T-cell (primary cell): ENCODE measurements around the gene CYSRT1. TPM values are rescaled to one million over a fixed set of nuclear protein-coding genes. Genes with fewer than 3 reads are reported as not detected.
A peak's percentile ranks its signal among the peaks of the same experiment; 100 is the strongest.

Experiments used
- ATAC-seq, 4 experiments: fragments of 200-7000 bp in 3 of 4; fragments of 150-1000 bp in 1 of 4; cut with Tn5 transposase; replicated peaks in 1 of 4; 1 replicate in 3 of 4; 2 replicates in 1 of 4; pipeline ENCODE4 v1.10.0; 2021; ENCODE audit warnings: moderate library complexity in 3 of 4, mild to moderate bottlenecking in 2 of 4, moderate number of reproducible peaks in 1 of 4
- CTCF ChIA-PET, 2 donors: fragments of 300-600 bp; sonication (Branson Sonifier 250); formaldehyde crosslinking; loops; one replicate each; lab custom pipeline; 2022; ENCODE audit warnings: antibody characterized with exemption in 2 of 2; lab: Charles Lee
- POLR2A ChIA-PET, 2 donors: fragments of 300-600 bp; sonication (Branson Sonifier 250); formaldehyde crosslinking; loops; one replicate each; lab custom pipeline; 2022; ENCODE audit warnings: antibody characterized with exemption in 2 of 2; lab: Charles Lee
- DNase-seq, 35 experiments: peaks; one replicate each; pipeline versions ENCODE4 v3.0.0 to v3.0.0-alpha.2; 2013 to 2023
- H3K27ac ChIP-seq: one replicate; pipeline ENCODE4 v1.5.1; 2013; ENCODE audit warnings: low read length
- H3K27me3 ChIP-seq, 2 experiments: replicated peaks in 1 of 2; 1 replicate in 1 of 2; 2 replicates in 1 of 2; pipeline versions ENCODE4 v1.6.1 to v1.7.0; 2013; ENCODE audit warnings: low read length in 1 of 2, mixed read lengths in 1 of 2; ENCODE audit not compliant: control insufficient read depth in 2 of 2, insufficient read depth in 2 of 2; ENCODE audit errors: extremely low read depth in 1 of 2
- H3K36me3 ChIP-seq, 2 donors: 1 replicate in 1 of 2; 2 replicates in 1 of 2; pipeline versions ENCODE4 v1.6.1 to v1.7.0; 2013; ENCODE audit warnings: low read length in 1 of 2; ENCODE audit not compliant: control insufficient read depth in 2 of 2, insufficient read depth in 1 of 2; ENCODE audit errors: extremely low read depth in 1 of 2
- H3K4me1 ChIP-seq, 2 experiments: 1 replicate in 1 of 2; 2 replicates in 1 of 2; pipeline versions ENCODE4 v1.6.1 to v1.7.0; 2013; ENCODE audit warnings: low read length in 2 of 2, mixed read lengths in 1 of 2; ENCODE audit not compliant: insufficient read depth in 2 of 2, control insufficient read depth in 1 of 2; ENCODE audit errors: extremely low read depth in 1 of 2
- H3K4me3 ChIP-seq, 2 donors: 1 replicate in 1 of 2; 2 replicates in 1 of 2; pipeline versions ENCODE4 v1.5.1 to v1.7.0; 2013; ENCODE audit warnings: mild to moderate bottlenecking in 2 of 2, low read length in 1 of 2, moderate library complexity in 1 of 2; ENCODE audit not compliant: control insufficient read depth in 1 of 2; ENCODE audit errors: extremely low read depth in 1 of 2
- H3K9me3 ChIP-seq: 2 replicates; pipeline ENCODE4 v1.7.0; 2013
- H3K27ac Mint-ChIP-seq, 2 donors: one replicate each; pipeline ENCODE4 v1.8.0; 2020 to 2021; ENCODE audit warnings: mild to moderate bottlenecking in 2 of 2, mixed read lengths in 2 of 2
- H3K27me3 Mint-ChIP-seq, 2 donors: one replicate each; pipeline ENCODE4 v1.8.0; 2021 to 2022; ENCODE audit warnings: mixed read lengths in 2 of 2
- H3K36me3 Mint-ChIP-seq: one replicate; pipeline ENCODE4 v1.8.0; 2021; ENCODE audit warnings: mixed read lengths
- H3K4me1 Mint-ChIP-seq, 3 donors: one replicate each; pipeline ENCODE4 v1.8.0; 2020 to 2022; ENCODE audit warnings: mixed read lengths in 3 of 3, mild to moderate bottlenecking in 1 of 3
- H3K4me3 Mint-ChIP-seq, 3 donors: one replicate each; pipeline ENCODE4 v1.8.0; 2020 to 2022; ENCODE audit warnings: mild to moderate bottlenecking in 3 of 3, mixed read lengths in 3 of 3, moderate library complexity in 3 of 3
- H3K9me3 Mint-ChIP-seq, 3 donors: one replicate each; pipeline ENCODE4 v1.8.0; 2020 to 2022; ENCODE audit warnings: mixed read lengths in 3 of 3
- WGBS: methylation state at CpG from one replicate; pipeline ENCODE4 v1.1.5; 2013; ENCODE audit warnings: missing lambda C conversion rate; ENCODE audit not compliant: insufficient coverage; 5-methylcytosine and 5-hydroxymethylcytosine counted together
- total RNA-seq, 35 experiments: library from RNA in 6 of 35; stranded (reverse) in 6 of 35; fragments of 120-200 nt in 1 of 35; gene quantifications; one replicate each; pipeline versions ENCODE4 v1.2.1 to v1.2.4 and lab custom pipeline; 2013 to 2026

CYSRT1 gene
- total RNA-seq, 5 donors from 2014 or later (not counting 1 experiment from before 2014, with no cell fraction given) = 0.32 to 0.58 (median 0.45) TPM; not detected in 1

DNA sequence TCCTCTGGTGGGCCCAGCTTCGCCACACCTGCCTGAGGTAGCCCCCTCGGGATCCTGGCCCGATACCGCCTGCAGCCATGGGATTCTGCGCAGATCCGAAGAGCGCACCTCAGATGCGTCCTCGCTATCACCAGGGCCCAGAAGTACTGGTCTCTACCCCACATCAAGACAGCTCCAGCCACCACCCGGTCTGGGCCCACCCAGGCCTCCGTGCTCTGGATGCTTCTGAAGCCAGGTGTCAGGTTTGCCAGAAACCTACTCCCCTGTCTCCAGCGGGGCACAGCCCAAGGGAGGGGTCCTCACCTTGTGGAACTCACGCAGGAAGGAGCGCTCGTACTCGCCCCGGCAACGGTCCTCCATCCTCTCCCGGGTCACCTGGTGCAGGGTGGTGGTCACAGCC lies 39.1 kb upstream of the CYSRT1 start:
- DNase-seq (no peak), ATAC-seq (no peak)
- Histone ChIP-seq H3K27ac (no peak overlapping the region), H3K9me3 (no peaks in the 10 kb centered on the region), H3K4me1 (peaks cover 13 to 54% of the 10 kb centered on the region in 2 experiments), H3K4me3 (no peak overlapping the region), H3K36me3 (peaks cover 12 to 65% of the 10 kb centered on the region in 2 donors), H3K27me3 (no peaks in the 10 kb centered on the region)
- peaks cover 22 to 46% (median 42%) of the 10 kb centered on the region in 3 donors for H3K4me1 Mint-ChIP-seq
- peak overlapping the region in 2 of 3 donors; percentile 50 to 88 for H3K4me3 Mint-ChIP-seq
- H3K9me3 Mint-ChIP-seq = no peaks in the 10 kb centered on the region
- ChIA-PET CTCF (no interaction called here), POLR2A (no interaction called here)
- peaks cover 21% of the 10 kb centered on the region for H3K36me3 Mint-ChIP-seq
- H3K27ac Mint-ChIP-seq = no peak overlapping the region
- 98% methylated on average over 15 of the region's 19 CpGs for WGBS
- no peaks in the 10 kb centered on the region for H3K27me3 Mint-ChIP-seq

DNA sequence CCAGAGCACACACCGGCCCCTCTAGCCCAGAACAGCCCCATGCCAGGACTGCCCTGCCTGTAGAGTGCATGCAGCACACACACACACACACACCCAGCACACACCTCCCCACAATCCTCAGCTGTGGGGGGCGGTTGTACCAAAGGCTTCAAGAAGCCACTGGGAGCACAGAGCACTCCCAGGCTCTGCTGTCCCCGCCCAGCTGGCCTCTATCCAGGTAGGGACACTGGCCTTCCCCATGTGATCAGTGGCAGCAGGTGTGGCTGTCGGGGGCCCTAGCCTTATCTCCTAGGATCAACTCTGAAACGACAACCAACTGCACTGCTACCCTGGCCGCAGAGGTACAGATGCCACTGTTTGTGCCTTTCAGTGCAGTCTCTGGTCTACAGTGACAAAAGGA lies 38.6 kb upstream of the CYSRT1 start:
- Histone ChIP-seq H3K27me3 (no peaks in the 10 kb centered on the region), H3K4me3 (no peak overlapping the region), H3K9me3 (no peaks in the 10 kb centered on the region), H3K36me3 (peaks cover 12 to 60% of the 10 kb centered on the region in 2 donors), H3K27ac (no peak overlapping the region), H3K4me1 (peaks cover 13 to 54% of the 10 kb centered on the region in 2 experiments)
- H3K4me3 Mint-ChIP-seq = peak overlapping the region; percentile 87 to 91 (median 88)
- H3K27ac Mint-ChIP-seq = no peak overlapping the region
- ChIA-PET CTCF (no interaction called here), POLR2A (no interaction called here)
- H3K4me1 Mint-ChIP-seq = peaks cover 22 to 46% (median 42%) of the 10 kb centered on the region in 3 donors
- no peaks in the 10 kb centered on the region for H3K9me3 Mint-ChIP-seq
- H3K27me3 Mint-ChIP-seq = no peaks in the 10 kb centered on the region
- WGBS = 83% methylated on average over 6 of the region's 6 CpGs
- no peak for DNase-seq
- H3K36me3 Mint-ChIP-seq = peaks cover 21% of the 10 kb centered on the region
- ATAC-seq = no peak

DNA sequence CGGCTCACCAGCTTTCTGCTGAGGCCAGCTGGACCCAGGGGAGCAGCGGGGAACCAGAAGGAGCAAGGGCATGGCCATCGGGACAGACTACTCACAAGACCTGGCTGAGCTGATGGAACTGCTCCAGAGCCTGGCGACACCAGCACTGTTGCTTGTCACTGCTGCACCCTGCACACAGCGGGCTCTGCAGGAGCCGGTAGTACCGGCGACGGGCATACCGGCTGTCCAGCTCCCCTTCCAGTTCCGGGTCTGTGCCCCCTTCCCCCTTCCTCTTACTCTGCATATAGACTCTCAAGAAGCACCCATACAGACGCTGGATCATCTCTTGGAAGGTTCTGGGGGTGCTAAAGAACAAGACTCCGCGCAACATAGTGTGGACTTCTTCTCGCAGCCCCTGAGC lies 37.6 kb upstream of the CYSRT1 start:
- peak overlapping the region; percentile 83 to 85 for H3K27ac Mint-ChIP-seq
- Histone ChIP-seq H3K4me3 (peak overlapping the region; percentile 91 to 99), H3K27me3 (no peaks in the 10 kb centered on the region), H3K4me1 (peaks cover 13 to 54% of the 10 kb centered on the region in 2 experiments), H3K9me3 (no peaks in the 10 kb centered on the region), H3K27ac (no peak overlapping the region), H3K36me3 (peaks cover 7 to 55% of the 10 kb centered on the region in 2 donors)
- ChIA-PET CTCF (no interaction called here), POLR2A (interaction anchor here (0.9 to 1.0 kb wide), 2 partner anchors 15 to 54 kb away, joined by 3 read pairs; partner anchors contain the start of gene TUBB4B (in 1 of the 2))
- peaks cover 15% of the 10 kb centered on the region for H3K36me3 Mint-ChIP-seq
- H3K27me3 Mint-ChIP-seq = no peaks in the 10 kb centered on the region
- peak overlapping the region; percentile 87 to 91 (median 88) for H3K4me3 Mint-ChIP-seq
- no peak for DNase-seq
- WGBS = 91% methylated on average over 14 of the region's 15 CpGs
- ATAC-seq = no peak
- H3K9me3 Mint-ChIP-seq = no peaks in the 10 kb centered on the region
- peaks cover 22 to 46% (median 42%) of the 10 kb centered on the region in 3 donors for H3K4me1 Mint-ChIP-seq

DNA sequence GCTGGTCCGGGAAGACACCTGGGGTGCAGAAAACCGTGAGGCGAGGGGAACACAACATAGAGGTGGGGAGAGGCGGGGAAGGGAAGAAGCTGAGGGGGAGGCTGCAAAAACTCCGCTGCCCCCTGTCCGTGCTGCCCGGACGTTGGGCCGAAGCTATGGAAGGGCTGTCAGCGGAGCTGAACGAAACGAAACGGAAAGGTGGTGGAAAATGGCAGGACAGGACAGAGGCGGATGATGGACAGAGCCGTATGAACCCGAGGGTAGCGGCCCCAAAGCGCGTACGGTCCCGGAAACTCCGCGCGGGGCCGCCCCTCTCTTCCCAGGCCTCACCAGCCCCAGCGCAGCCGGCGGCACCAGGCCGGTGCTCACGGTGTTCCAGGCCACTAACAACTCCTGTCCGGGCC lies 36.9 kb upstream of the CYSRT1 start:
- DNase-seq = no peak
- ChIA-PET CTCF (interaction anchor here in 1 of 2 donors (1.4 kb wide), 2 partner anchors 13 to 59 kb away, joined by 3 to 4 read pairs; partner anchors contain the start of gene TPRN), POLR2A (interaction anchor here (0.9 to 1.0 kb wide), 2 partner anchors 15 to 53 kb away, joined by 3 read pairs; partner anchors contain the start of gene TUBB4B (in 1 of the 2))
- Mint-ChIP-seq H3K36me3 (peaks cover 15% of the 10 kb centered on the region), H3K4me1 (peaks cover 22 to 46% (median 42%) of the 10 kb centered on the region in 3 donors), H3K4me3 (peak overlapping the region; percentile 87 to 91 (median 88)), H3K27ac (peak overlapping the region; percentile 85 to 90), H3K9me3 (no peaks in the 10 kb centered on the region), H3K27me3 (no peaks in the 10 kb centered on the region)
- ATAC-seq = peak in 1 of 4 experiments; percentile 26
- no peaks in the 10 kb centered on the region for H3K27me3 ChIP-seq
- H3K9me3 ChIP-seq = no peaks in the 10 kb centered on the region
- H3K4me3 ChIP-seq = peak overlapping the region; percentile 91 to 99
- under 1% methylated on average over 30 of the region's 31 CpGs for WGBS
- peaks cover 7 to 48% of the 10 kb centered on the region in 2 donors for H3K36me3 ChIP-seq
- peak overlapping the region; percentile 74 for H3K27ac ChIP-seq
- peaks cover 13 to 54% of the 10 kb centered on the region in 2 experiments for H3K4me1 ChIP-seq

DNA sequence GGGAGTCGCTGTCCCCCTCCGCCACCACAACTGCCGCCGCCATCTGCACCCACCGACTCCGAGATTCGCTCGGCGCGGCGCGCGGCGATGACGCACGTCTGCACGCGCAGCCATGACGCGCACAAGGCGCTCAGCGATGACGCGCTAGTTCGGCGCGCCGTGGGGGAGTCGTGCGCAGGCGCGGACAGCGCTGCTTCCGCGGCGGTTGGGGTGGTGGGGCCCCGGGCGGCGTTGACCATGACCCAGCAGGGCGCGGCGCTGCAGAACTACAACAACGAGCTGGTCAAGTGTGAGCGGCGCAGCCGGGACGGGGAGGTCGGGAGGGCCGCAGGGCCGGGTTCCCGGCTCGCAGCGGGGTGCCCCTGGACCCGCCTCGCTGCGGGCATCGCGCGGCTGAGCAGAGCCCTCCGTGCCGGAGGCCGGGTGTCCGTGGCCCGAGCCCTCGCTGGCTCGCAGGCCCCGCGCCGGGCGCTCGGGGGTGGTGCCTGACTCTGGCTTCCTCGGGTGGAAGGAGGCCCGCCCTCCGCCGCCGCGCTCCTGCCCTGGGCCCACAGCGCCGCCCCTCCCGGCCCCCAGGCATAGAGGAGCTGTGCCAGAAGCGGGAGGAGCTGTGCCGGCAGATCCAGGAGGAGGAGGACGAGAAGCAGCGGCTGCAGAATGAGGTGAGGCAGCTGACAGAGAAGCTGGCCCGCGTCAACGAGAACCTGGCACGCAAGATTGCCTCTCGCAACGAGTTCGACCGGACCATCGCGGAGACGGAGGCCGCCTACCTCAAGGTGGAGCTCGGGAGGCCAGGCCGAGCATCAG lies 36.3 kb upstream of the CYSRT1 start, which contains the start of the genes ANAPC2 and SSNA1:
ANAPC2 (minus strand) TSS at position 71 of the 807 bp plus-strand sequence; CDS start at position 43, 28 bp downstream.
SSNA1 (plus strand) TSS at position 187 of the 807 bp plus-strand sequence; CDS start at position 238, 51 bp downstream.
- Histone ChIP-seq H3K4me1 (peaks cover 13 to 54% of the 10 kb centered on the region in 2 experiments), H3K4me3 (peak within 1 kb of the TSS; percentile 91 to 99), H3K27me3 (no peaks in the 10 kb centered on the region), H3K9me3 (no peaks in the 10 kb centered on the region), H3K36me3 (peaks cover 6 to 42% of the 10 kb centered on the region in 2 donors), H3K27ac (peak within 1 kb of the TSS; percentile 77)
- ATAC-seq (peak; percentile 78 to 85 (median 80)), DNase-seq (peak; percentile 75 to 98 (median 88))
- under 1% methylated on average over 98 of the region's 98 CpGs for WGBS
- ChIA-PET CTCF (interaction anchor here in 1 of 2 donors (0.6 to 1.4 kb wide), 5 partner anchors 12 to 398 kb away, joined by 3 to 5 read pairs (median 3); partner anchors contain the start of genes TMEM141 and TPRN), POLR2A (interaction anchor here (0.5 to 1.1 kb wide), 6 partner anchors 10 to 750 kb away, joined by 3 to 6 read pairs (median 4); partner anchors contain the start of gene TUBB4B (in 1 of the 2))
- Mint-ChIP-seq H3K27ac (peak within 1 kb of the TSS; percentile 90 to 91), H3K4me1 (peaks cover 22 to 46% (median 42%) of the 10 kb centered on the region in 3 donors), H3K36me3 (peaks cover 11% of the 10 kb centered on the region), H3K9me3 (no peaks in the 10 kb centered on the region), H3K4me3 (peak within 1 kb of the TSS; percentile 87 to 91 (median 88)), H3K27me3 (no peaks in the 10 kb centered on the region)
